ENCODE data around the gene BTBD1. TPM values are rescaled to one million over a fixed set of nuclear protein-coding genes. Genes with fewer than 3 reads are reported as not detected.
A peak's percentile ranks its signal among the peaks of the same experiment; 100 is the strongest.
"Not testable (repeated sequence)": the region's sequence is repeated elsewhere in the genome, so short reads cannot be mapped to it uniquely, and the experiment has no call there.

BTBD1 gene
- polyA plus RNA-seq, 2 of the 4 experiments (the other 2 are of a cell fraction) = 53.1 to 95.8 TPM

GRCh38 chr15:83069211-83069642 lies 2.2 kb upstream of the BTBD1 start:
- TF ChIP-seq MAFK (IDR thresholded peaks at IDR 0.05; ENCODE audit: partially characterized antibody) = peak; percentile 98
- H3K4me2 ChIP-seq, H3K4me3 ChIP-seq, ATAC-seq, FAIRE-seq, H3K27ac ChIP-seq, POLR2A ChIA-PET: not testable (repeated sequence)
- Histone ChIP-seq H3K9me3 (peaks cover 15% of the 10 kb centered on the region), H3K4me1 (peaks cover 20% of the 10 kb centered on the region)
- WGBS (ENCODE audit: missing lambda C conversion rate) = 45% methylated on average over 6 of the region's 6 CpGs
- CTCF ChIA-PET = interaction anchor here (0.7 kb wide), 1 partner anchor 61 kb away, joined by 3 read pairs; no protein-coding TSS in a partner anchor
- peak in 1 of 2 experiments; percentile 83 for DNase-seq (ENCODE audit: low read depth in 1 of 2, low spot score in 1 of 2)

DNA sequence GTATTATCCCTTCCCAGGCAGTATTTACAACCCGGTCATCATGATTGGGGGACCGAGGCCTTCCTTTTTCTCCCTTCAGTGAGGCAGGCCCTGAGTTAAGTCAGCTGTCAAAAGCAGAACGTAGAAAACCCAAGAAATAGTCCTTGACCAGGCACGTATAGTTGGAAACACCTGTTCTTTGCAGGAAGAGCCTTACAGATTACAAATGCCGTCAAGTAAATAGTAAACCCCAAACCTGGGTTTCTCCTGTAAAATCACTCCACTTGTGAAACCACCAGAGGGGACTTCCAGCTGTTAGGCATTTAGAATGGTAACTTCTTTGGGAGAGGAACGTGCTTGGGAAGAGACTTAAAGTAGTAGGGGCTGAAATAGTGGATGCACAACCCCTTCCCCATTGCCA lies 1.0 kb upstream of the BTBD1 start:
- Histone ChIP-seq H3K4me1 (peaks cover 31% of the 10 kb centered on the region), H3K27ac (peak overlapping the region; percentile 98), H3K4me2 (peak overlapping the region; percentile 89; the same call in 2 of the 3 replicates), H3K9me3 (peaks cover 6% of the 10 kb centered on the region; the same call in 2 of the 3 replicates), H3K4me3 (no peak overlapping the region)
- FAIRE-seq (no peak), ATAC-seq (no peak), DNase-seq (ENCODE audit: low read depth in 1 of 2, low spot score in 1 of 2) (no peak)
- CTCF ChIA-PET = interaction anchor here (0.7 to 1.9 kb wide), 7 partner anchors 18 to 180 kb away, joined by 3 to 5 read pairs (median 3); partner anchors contain the start of gene TM6SF1
- POLR2A ChIA-PET = interaction anchor here (1.2 kb wide), 1 partner anchor 60 kb away, joined by 4 read pairs; no protein-coding TSS in a partner anchor
- WGBS (ENCODE audit: missing lambda C conversion rate) = 90% methylated on average over 6 of the region's 6 CpGs
- TF ChIP-seq PHF8 (IDR thresholded peaks at IDR 0.05; ENCODE audit: borderline replicate concordance, low read depth) (no peak), CBX8 (IDR thresholded peaks at IDR 0.05) (no peak), NPAS2 (CRISPR knock-in tag; IDR thresholded peaks at IDR 0.05; ENCODE audit: borderline replicate concordance) (no peak), E2F6 (IDR thresholded peaks at IDR 0.05; ENCODE audit: borderline replicate concordance, low read depth) (no peak)
- TF ChIP-seq, protein P1, sequence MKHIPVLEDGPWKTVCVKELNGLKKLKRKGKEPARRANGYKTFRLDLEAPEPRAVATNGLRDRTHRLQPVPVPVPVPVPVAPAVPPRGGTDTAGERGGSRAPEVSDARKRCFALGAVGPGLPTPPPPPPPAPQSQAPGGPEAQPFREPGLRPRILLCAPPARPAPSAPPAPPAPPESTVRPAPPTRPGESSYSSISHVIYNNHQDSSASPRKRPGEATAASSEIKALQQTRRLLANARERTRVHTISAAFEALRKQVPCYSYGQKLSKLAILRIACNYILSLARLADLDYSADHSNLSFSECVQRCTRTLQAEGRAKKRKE (CRISPR knock-in tag; IDR thresholded peaks at IDR 0.05; ENCODE audit: low read depth) = no peak

DNA sequence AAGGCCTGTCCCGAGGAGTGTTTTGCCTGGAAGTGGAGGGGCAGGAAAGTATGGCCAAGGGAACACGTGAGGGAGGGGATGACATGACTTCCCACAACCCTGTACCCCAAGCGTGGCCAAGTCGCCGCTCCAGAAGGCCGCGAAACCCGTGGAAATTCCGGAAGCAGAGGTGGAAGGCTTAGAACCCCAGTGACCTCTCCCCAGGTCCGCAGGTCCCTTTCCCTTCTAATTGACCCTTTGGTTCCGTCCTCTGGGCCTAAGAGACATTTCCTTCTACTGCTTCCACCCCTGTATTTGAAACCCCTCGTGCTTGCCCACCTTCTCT lies 548 bp upstream of the BTBD1 start:
- CTCF ChIA-PET = interaction anchor here (0.7 to 1.9 kb wide), 11 partner anchors 10 to 141 kb away, joined by 3 to 7 read pairs (median 4); partner anchors contain the start of genes C15orf40 and TM6SF1
- Histone ChIP-seq H3K4me2 (peak overlapping the region; percentile 89), H3K27ac (peak overlapping the region; percentile 98), H3K4me1 (peaks cover 34% of the 10 kb centered on the region), H3K9me3 (peaks cover 3% of the 10 kb centered on the region; the same call in 1 of the 3 replicates), H3K4me3 (peak overlapping the region; percentile 80)
- no peak for FAIRE-seq
- ATAC-seq = no peak; a peak in 1 of 6 replicates
- 78% methylated on average over 12 of the region's 12 CpGs for WGBS (ENCODE audit: missing lambda C conversion rate)
- POLR2A ChIA-PET = interaction anchor here (0.5 to 1.8 kb wide), 21 partner anchors 9 to 527 kb away, joined by 3 to 21 read pairs (median 4); partner anchors contain the start of genes C15orf40, HDGFL3, RAMAC and RPS17
- TF ChIP-seq HOXB13 (CRISPR knock-in tag; IDR thresholded peaks at IDR 0.05; ENCODE audit: low read depth) = 0 out of 2 replicates have a peak, but pooled peaks have one; percentile 13
- TF ChIP-seq CHD4 (IDR thresholded peaks at IDR 0.05; ENCODE audit: borderline replicate concordance) = no peak
- no peak for TF ChIP-seq POLR2AphosphoS2 (conservative IDR thresholded peaks at IDR 0.05; ENCODE audit: low read length)
- TF ChIP-seq, protein P2, sequence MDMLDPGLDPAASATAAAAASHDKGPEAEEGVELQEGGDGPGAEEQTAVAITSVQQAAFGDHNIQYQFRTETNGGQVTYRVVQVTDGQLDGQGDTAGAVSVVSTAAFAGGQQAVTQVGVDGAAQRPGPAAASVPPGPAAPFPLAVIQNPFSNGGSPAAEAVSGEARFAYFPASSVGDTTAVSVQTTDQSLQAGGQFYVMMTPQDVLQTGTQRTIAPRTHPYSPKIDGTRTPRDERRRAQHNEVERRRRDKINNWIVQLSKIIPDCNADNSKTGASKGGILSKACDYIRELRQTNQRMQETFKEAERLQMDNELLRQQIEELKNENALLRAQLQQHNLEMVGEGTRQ (IDR thresholded peaks at IDR 0.05) = 0 out of 2 replicates have a peak, but pooled peaks have one; percentile 11
- DNase-seq (ENCODE audit: low read depth in 1 of 2, low spot score in 1 of 2) = no peak

- ChIA-PET POLR2A (interaction anchor here (0.6 to 1.8 kb wide), 7 partner anchors 9 to 142 kb away, joined by 4 to 21 read pairs (median 14); partner anchors contain the start of genes C15orf40 and HDGFL3), CTCF (interaction anchor here (0.7 to 1.9 kb wide), 9 partner anchors 9 to 140 kb away, joined by 3 to 7 read pairs (median 4); partner anchors contain the start of gene C15orf40)
- ATAC-seq (no peak), FAIRE-seq (no peak), DNase-seq (ENCODE audit: low read depth in 1 of 2, low spot score in 1 of 2) (no peak)
- WGBS (ENCODE audit: missing lambda C conversion rate) = 2% methylated on average over 30 of the region's 42 CpGs
- Histone ChIP-seq H3K4me3 (peak overlapping the region; percentile 80), H3K4me1 (peaks cover 34% of the 10 kb centered on the region), H3K4me2 (peak overlapping the region; percentile 89), H3K27ac (peak overlapping the region; percentile 98), H3K9me3 (no peaks in the 10 kb centered on the region)
- TF ChIP-seq CEBPB (IDR thresholded peaks at IDR 0.05) (no peak), MYC (IDR thresholded peaks at IDR 0.05; ENCODE audit: borderline replicate concordance, low read length) (no peak), BHLHE40 (IDR thresholded peaks at IDR 0.05; ENCODE audit: low read depth, low read length) (no peak), JUNB (IDR thresholded peaks at IDR 0.05) (no peak), HEYL (CRISPR knock-in tag; IDR thresholded peaks at IDR 0.05) (no peak), TFCP2L1 (CRISPR knock-in tag; IDR thresholded peaks at IDR 0.05) (no peak), MAZ (IDR thresholded peaks at IDR 0.05; ENCODE audit: borderline replicate concordance, low read depth, low read length) (no peak)
Measured at GRCh38 chr15:83066034-83066733, 868 bp downstream of the BTBD1 start.

All from A549 (cell line).